Neuronal stem cell (in vitro differentiated cells): ENCODE data around the gene TNS3.

Experiments used
- DNase-seq: peaks from one replicate; pipeline ENCODE4 v3.0.0-alpha.2; 2013; ENCODE audit warnings: low spot score
- H2AFZ ChIP-seq: one replicate; pipeline ENCODE4 v1.6.1; 2013; ENCODE audit warnings: mild to moderate bottlenecking, low read length, inconsistent platforms
- H2AK5ac ChIP-seq: 2 replicates; pipeline ENCODE4 v1.6.1; 2013; ENCODE audit warnings: low read depth, mild to moderate bottlenecking, inconsistent platforms, low read length, moderate library complexity, mixed read lengths
- H2BK120ac ChIP-seq: 2 replicates; pipeline ENCODE4 v1.6.1; 2013; ENCODE audit warnings: low read depth, mild to moderate bottlenecking, inconsistent platforms, low read length, moderate library complexity, mixed read lengths
- H2BK12ac ChIP-seq: one replicate; pipeline ENCODE4 v1.6.1; 2013; ENCODE audit warnings: low read length, inconsistent platforms
- H2BK15ac ChIP-seq: 2 replicates; pipeline ENCODE4 v1.6.1; 2013; ENCODE audit warnings: mild to moderate bottlenecking, low read length, inconsistent platforms, mixed read lengths
- H2BK5ac ChIP-seq: one replicate; pipeline ENCODE4 v1.6.1; 2013; ENCODE audit warnings: inconsistent platforms, mild to moderate bottlenecking, low read length, moderate library complexity
- H3K14ac ChIP-seq: one replicate; pipeline ENCODE4 v1.6.1; 2013; ENCODE audit warnings: low read length, inconsistent platforms
- H3K18ac ChIP-seq: 2 replicates; pipeline ENCODE4 v1.6.1; 2013; ENCODE audit warnings: low read length, inconsistent platforms
- H3K23ac ChIP-seq: 2 replicates; pipeline ENCODE4 v1.6.1; 2013; ENCODE audit warnings: low read depth, mild to moderate bottlenecking, mixed read lengths, low read length, inconsistent platforms; ENCODE audit not compliant: poor library complexity
- H3K27ac ChIP-seq: replicated peaks from 3 replicates; pipeline ENCODE4 v1.5.1; 2013; ENCODE audit warnings: low read length, inconsistent platforms
- H3K27me3 ChIP-seq, 3 experiments: 2 replicates each; pipeline ENCODE4 v1.6.1; 2013; ENCODE audit warnings: low read length in 3 of 3, mild to moderate bottlenecking in 2 of 3, inconsistent platforms in 1 of 3, low read depth in 1 of 3, mixed read lengths in 1 of 3, moderate library complexity in 1 of 3; ENCODE audit not compliant: control insufficient read depth in 3 of 3, insufficient read depth in 3 of 3
- H3K36me3 ChIP-seq, 2 donors: replicated peaks in 1 of 2; 2 replicates each; pipeline ENCODE4 v1.6.1; 2013; ENCODE audit warnings: low read length in 2 of 2; ENCODE audit not compliant: control insufficient read depth in 2 of 2, insufficient read depth in 2 of 2
- H3K4ac ChIP-seq: 2 replicates; pipeline ENCODE4 v1.6.1; 2013; ENCODE audit warnings: inconsistent platforms, mild to moderate bottlenecking, low read length, moderate library complexity
- H3K4me1 ChIP-seq, 2 donors: 1 replicate in 1 of 2; 2 replicates in 1 of 2; pipeline ENCODE4 v1.6.1; 2013; ENCODE audit warnings: low read length in 2 of 2, low read depth in 1 of 2; ENCODE audit not compliant: control insufficient read depth in 2 of 2, insufficient read depth in 1 of 2
- H3K4me2 ChIP-seq: one replicate; pipeline ENCODE4 v1.6.1; 2013; ENCODE audit warnings: mild to moderate bottlenecking, low read length, inconsistent platforms; ENCODE audit not compliant: insufficient read depth, poor library complexity, severe bottlenecking
- H3K4me3 ChIP-seq, 2 donors: 2 replicates each; pipeline ENCODE4 v1.5.1; 2013; ENCODE audit warnings: low read length in 2 of 2, mild to moderate bottlenecking in 2 of 2, inconsistent platforms in 1 of 2, moderate library complexity in 1 of 2
- H3K79me1 ChIP-seq: one replicate; pipeline ENCODE4 v1.6.1; 2013; ENCODE audit warnings: low read depth, mild to moderate bottlenecking, inconsistent platforms, low read length, moderate library complexity
- H3K9ac ChIP-seq: one replicate; pipeline ENCODE4 v1.6.1; 2013; ENCODE audit warnings: mild to moderate bottlenecking, low read depth, low read length, inconsistent platforms; ENCODE audit not compliant: poor library complexity
- H3K9me3 ChIP-seq, 2 donors: replicated peaks in 1 of 2; 2 replicates each; pipeline versions ENCODE3 to v1.6.1; 2013; ENCODE audit warnings: low read length in 2 of 2, mild to moderate bottlenecking in 2 of 2, inconsistent platforms in 1 of 2, low read depth in 1 of 2, mixed read lengths in 1 of 2, moderate library complexity in 1 of 2; ENCODE audit not compliant: control insufficient read depth in 2 of 2, insufficient read depth in 1 of 2
- H4K8ac ChIP-seq: one replicate; pipeline ENCODE4 v1.6.1; 2013; ENCODE audit warnings: low read depth, mild to moderate bottlenecking, inconsistent platforms, low read length, moderate library complexity
- H4K91ac ChIP-seq: one replicate; pipeline ENCODE4 v1.6.1; 2013; ENCODE audit warnings: low read length, low read depth, mild to moderate bottlenecking, inconsistent platforms; ENCODE audit not compliant: poor library complexity
- WGBS, 2 donors: extraction: QIAGEN DNeasy Blood & Tissue Kit; methylation state at CpG; one replicate each; pipeline ENCODE4 v1.1.7; 2013; ENCODE audit warnings: missing lambda C conversion rate in 2 of 2, mixed read lengths in 1 of 2; ENCODE audit not compliant: insufficient read length in 2 of 2, insufficient replicate concordance in 1 of 2; ENCODE audit errors: extremely low coverage in 2 of 2; 5-methylcytosine and 5-hydroxymethylcytosine counted together

Gene TNS3

DNA sequence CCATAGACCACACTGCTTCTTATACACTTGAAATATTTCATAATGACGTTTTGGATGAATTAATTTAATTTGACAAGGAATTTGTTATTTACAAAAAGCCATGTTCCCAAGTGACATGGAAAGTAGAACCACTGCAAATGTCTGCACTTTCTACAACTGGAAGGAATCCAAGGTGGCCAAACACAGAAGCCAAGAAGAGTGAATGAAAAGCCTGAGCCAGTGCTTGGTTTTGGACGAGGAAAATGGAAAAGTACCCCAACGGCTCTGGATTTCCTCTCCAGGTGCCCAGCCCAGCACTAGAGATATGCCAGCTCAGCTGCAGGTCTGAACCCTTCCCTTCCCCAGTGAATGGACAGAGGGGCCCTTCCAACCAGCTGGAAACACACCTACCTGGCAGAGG is 279.4 kb downstream of the TNS3 start:
- peaks cover 2% of the 10 kb centered on the region for H3K79me1 ChIP-seq
- no peak overlapping the region for H3K4me2 ChIP-seq
- H2AFZ ChIP-seq, result no peak overlapping the region
- no peak overlapping the region for H3K14ac ChIP-seq
- H3K4me1 ChIP-seq, result peaks cover 0 to 3% of the 10 kb centered on the region in 2 donors
- no peak overlapping the region for H3K4me3 ChIP-seq
- H3K27ac ChIP-seq, result no peak overlapping the region
- no peak overlapping the region for H3K9ac ChIP-seq
- H4K8ac ChIP-seq, result no peak overlapping the region
- no peaks in the 10 kb centered on the region for H3K27me3 ChIP-seq
- H3K4ac ChIP-seq, result no peak overlapping the region
- H2AK5ac ChIP-seq, result no peak overlapping the region
- H2BK12ac ChIP-seq, result no peak overlapping the region
- H2BK5ac ChIP-seq, result no peak overlapping the region
- no peak overlapping the region for H2BK15ac ChIP-seq
- no peak overlapping the region for H4K91ac ChIP-seq
- DNase-seq, result no peak
- no peak overlapping the region for H3K18ac ChIP-seq
- whole genome bisulfite sequencing, 2 donors, result no CpG with 5 or more reads among the region's 3 CpGs
- no peak overlapping the region for H2BK120ac ChIP-seq
- H3K23ac ChIP-seq, result no peak overlapping the region
- H3K36me3 ChIP-seq, result peaks cover 11 to 27% of the 10 kb centered on the region in 2 donors
- H3K9me3 ChIP-seq, result no peaks in the 10 kb centered on the region

DNA sequence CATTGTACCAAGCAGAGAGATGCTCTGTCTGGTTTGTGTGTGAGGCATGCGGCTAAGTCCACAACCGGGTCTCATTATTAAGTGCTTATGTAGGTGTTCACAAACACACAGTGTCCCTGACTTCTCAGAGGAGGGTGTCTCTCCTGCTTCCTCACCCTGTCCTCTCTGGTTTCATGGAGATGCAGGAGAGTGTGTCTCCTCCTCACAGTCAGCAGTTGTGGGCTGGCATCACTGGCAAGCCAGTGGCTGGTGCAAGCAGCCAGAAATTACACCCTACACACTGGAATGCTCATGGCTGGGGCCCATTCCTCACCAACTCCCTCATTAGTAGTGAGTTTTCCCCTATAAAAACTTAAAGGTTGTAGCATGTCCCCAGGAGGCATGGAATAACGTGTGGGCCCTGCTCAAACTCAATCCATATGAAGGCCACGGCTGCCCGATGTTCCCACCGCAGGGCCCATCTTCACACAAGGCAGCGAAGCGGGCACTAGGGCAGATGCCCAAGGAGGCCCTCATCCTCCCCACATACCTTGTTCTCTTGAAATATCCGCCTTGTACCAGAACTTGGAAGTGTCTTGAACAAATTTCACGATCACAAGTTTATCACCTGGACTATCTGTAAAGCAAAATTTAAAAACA is 280.1 kb downstream of the TNS3 start:
- H3K9me3 ChIP-seq, result no peaks in the 10 kb centered on the region
- H2BK120ac ChIP-seq, result no peak overlapping the region
- H2AFZ ChIP-seq, result no peak overlapping the region
- no peak overlapping the region for H2BK5ac ChIP-seq
- no CpG with 5 or more reads among the region's 10 CpGs for WGBS, 2 donors
- no peaks in the 10 kb centered on the region for H3K27me3 ChIP-seq
- H3K18ac ChIP-seq, result no peak overlapping the region
- H3K36me3 ChIP-seq, result peaks cover 16 to 31% of the 10 kb centered on the region in 2 donors
- no peak overlapping the region for H2AK5ac ChIP-seq
- no peak overlapping the region for H3K14ac ChIP-seq
- no peak overlapping the region for H3K4ac ChIP-seq
- H2BK12ac ChIP-seq, result no peak overlapping the region
- no peak overlapping the region for H4K91ac ChIP-seq
- no peak overlapping the region for H2BK15ac ChIP-seq
- peaks cover 2% of the 10 kb centered on the region for H3K79me1 ChIP-seq
- no peak for DNase-seq
- H3K27ac ChIP-seq, result no peak overlapping the region
- H3K9ac ChIP-seq, result no peak overlapping the region
- H3K4me1 ChIP-seq, result peaks cover 0 to 3% of the 10 kb centered on the region in 2 donors
- H3K23ac ChIP-seq, result no peak overlapping the region
- H3K4me2 ChIP-seq, result no peak overlapping the region
- H3K4me3 ChIP-seq, result no peak overlapping the region
- H4K8ac ChIP-seq, result no peak overlapping the region

DNA sequence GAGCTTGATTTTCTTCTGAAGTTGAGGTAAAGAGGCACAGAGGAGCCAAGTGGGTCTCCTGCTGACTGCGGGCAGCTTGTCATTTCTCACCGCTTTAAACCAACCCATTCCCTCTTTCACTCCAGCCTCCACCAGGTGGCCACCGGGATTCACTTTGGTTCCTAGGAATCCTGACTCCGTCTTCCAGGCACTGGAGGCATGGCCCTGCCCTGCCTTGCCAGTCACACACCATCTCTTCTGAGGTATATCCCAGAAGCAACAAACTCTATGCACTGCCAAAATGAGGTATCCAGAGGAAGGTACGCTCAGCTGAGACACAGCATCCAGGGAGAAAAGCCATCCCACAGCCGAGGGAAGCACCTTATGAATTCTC is 280.8 kb downstream of the TNS3 start:
- Histone ChIP-seq H3K4ac (no peak overlapping the region), H3K27ac (no peak overlapping the region), H2BK12ac (no peak overlapping the region), H3K14ac (no peak overlapping the region), H2AFZ (no peak overlapping the region), H3K4me3 (no peak overlapping the region), H4K8ac (no peak overlapping the region), H4K91ac (no peak overlapping the region), H2AK5ac (no peak overlapping the region), H3K23ac (no peak overlapping the region), H3K18ac (no peak overlapping the region), H2BK15ac (no peak overlapping the region), H3K9ac (no peak overlapping the region), H3K4me1 (peaks cover 0 to 3% of the 10 kb centered on the region in 2 donors), H3K9me3 (no peaks in the 10 kb centered on the region), H2BK120ac (no peak overlapping the region), H3K36me3 (peaks cover 16 to 31% of the 10 kb centered on the region in 2 donors), H2BK5ac (no peak overlapping the region), H3K4me2 (no peak overlapping the region), H3K27me3 (no peaks in the 10 kb centered on the region), H3K79me1 (peaks cover 2% of the 10 kb centered on the region)
- no CpG with 5 or more reads among the region's 6 CpGs for WGBS, 2 donors
- no peak for DNase-seq

DNA sequence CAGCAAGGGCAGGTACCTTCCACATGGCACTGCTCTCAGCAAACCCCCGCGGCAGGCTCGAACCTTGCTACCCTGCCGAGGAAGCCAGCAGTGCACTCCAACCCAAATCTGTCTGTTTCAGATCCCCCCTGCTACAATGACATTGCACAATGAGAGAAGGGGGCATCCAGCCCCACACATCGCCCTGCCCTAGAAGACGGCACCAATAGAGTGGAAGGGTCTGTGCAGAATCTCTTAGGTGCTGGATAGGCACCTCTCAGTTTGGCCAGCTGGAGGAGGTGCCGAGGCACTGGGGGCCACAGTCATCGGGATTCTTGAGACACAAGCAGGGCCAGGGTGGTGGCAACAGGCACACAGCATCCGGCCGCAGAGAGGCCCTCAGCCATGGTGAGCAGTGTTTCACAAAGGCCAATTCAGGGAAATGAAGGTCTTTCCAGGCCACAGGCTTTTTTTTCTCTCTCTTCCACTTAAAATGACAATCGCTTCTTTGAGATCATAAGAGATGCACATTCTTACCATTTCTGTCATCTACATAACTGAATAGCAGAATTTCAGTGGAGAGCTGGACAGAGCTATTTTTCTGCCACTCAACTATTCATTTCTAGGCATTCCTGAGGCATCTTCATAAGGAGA is 281.3 kb downstream of the TNS3 start:
- no peak overlapping the region for H4K8ac ChIP-seq
- peaks cover 2% of the 10 kb centered on the region for H3K79me1 ChIP-seq
- H3K4me1 ChIP-seq, result peaks cover 0 to 3% of the 10 kb centered on the region in 2 donors
- H2BK12ac ChIP-seq, result no peak overlapping the region
- H3K14ac ChIP-seq, result peak overlapping the region; percentile 78
- whole genome bisulfite sequencing, 2 donors, result no CpG with 5 or more reads among the region's 11 CpGs
- H3K4ac ChIP-seq, result no peak overlapping the region
- H3K27ac ChIP-seq, result no peak overlapping the region
- no peak overlapping the region for H2BK5ac ChIP-seq
- no peaks in the 10 kb centered on the region for H3K27me3 ChIP-seq
- H4K91ac ChIP-seq, result no peak overlapping the region
- H2AK5ac ChIP-seq, result no peak overlapping the region
- H3K4me3 ChIP-seq, result no peak overlapping the region
- H3K23ac ChIP-seq, result no peak overlapping the region
- H3K4me2 ChIP-seq, result no peak overlapping the region
- H2BK15ac ChIP-seq, result no peak overlapping the region
- H3K9ac ChIP-seq, result no peak overlapping the region
- peaks cover 16 to 31% of the 10 kb centered on the region in 2 donors for H3K36me3 ChIP-seq
- no peak overlapping the region for H2BK120ac ChIP-seq
- H2AFZ ChIP-seq, result no peak overlapping the region
- no peak overlapping the region for H3K18ac ChIP-seq
- no peaks in the 10 kb centered on the region for H3K9me3 ChIP-seq
- DNase-seq, result no peak
